Lung (tissue), 12 donors: ENCODE data around the gene KLK8. TPM values are rescaled to one million over a fixed set of nuclear protein-coding genes. Genes with fewer than 3 reads are reported as not detected.

Experiments used
- ATAC-seq: fragments of 200-7000 bp; cut with Tn5 transposase; one replicate; pipeline ENCODE4 v1.9.1; 2020; ENCODE audit warnings: moderate number of reproducible peaks; ENCODE audit not compliant: insufficient read depth, low FRiP score
- DNase-seq, 3 donors: peaks; one replicate each; pipeline ENCODE4 v3.0.0-alpha.2; 2013 to 2017
- H3K27ac ChIP-seq, 2 donors: one replicate each; pipeline ENCODE4 v1.5.1; 2013; ENCODE audit warnings: mild to moderate bottlenecking in 2 of 2, moderate library complexity in 2 of 2, control low read depth in 1 of 2, inconsistent platforms in 1 of 2, low read depth in 1 of 2, low read length in 1 of 2
- H3K27me3 ChIP-seq, 3 donors: one replicate each; pipeline ENCODE4 v1.5.1; 2013; ENCODE audit warnings: low read length in 2 of 3; ENCODE audit not compliant: control insufficient read depth in 3 of 3, insufficient read depth in 3 of 3
- H3K36me3 ChIP-seq, 4 donors: one replicate each; pipeline ENCODE4 v1.5.1; 2013; ENCODE audit warnings: low read length in 4 of 4, mild to moderate bottlenecking in 1 of 4, moderate library complexity in 1 of 4; ENCODE audit not compliant: control insufficient read depth in 4 of 4, insufficient read depth in 4 of 4
- H3K4me1 ChIP-seq, 5 donors: one replicate each; pipeline ENCODE4 v1.5.1; 2013; ENCODE audit warnings: low read length in 5 of 5, mild to moderate bottlenecking in 2 of 5, moderate library complexity in 1 of 5; ENCODE audit not compliant: control insufficient read depth in 5 of 5, insufficient read depth in 5 of 5
- H3K4me3 ChIP-seq: one replicate; pipeline ENCODE4 v1.5.1; 2013; ENCODE audit warnings: mild to moderate bottlenecking, control low read depth, moderate library complexity
- H3K9ac ChIP-seq, 2 donors: one replicate each; pipeline ENCODE4 v1.5.1; 2013; ENCODE audit warnings: low read length in 2 of 2, control low read depth in 1 of 2; ENCODE audit not compliant: insufficient read depth in 1 of 2
- H3K9me3 ChIP-seq, 4 donors: one replicate each; pipeline ENCODE4 v1.5.1; 2013; ENCODE audit warnings: low read length in 3 of 4, mild to moderate bottlenecking in 1 of 4, moderate library complexity in 1 of 4; ENCODE audit not compliant: control insufficient read depth in 4 of 4, insufficient read depth in 3 of 4
- CTCF ChIP-seq: IDR thresholded peaks from 2 replicates; pipeline ENCODE4 v1.5.1; 2012; ENCODE audit warnings: mild to moderate bottlenecking; ENCODE audit errors: control extremely low read depth, extremely low read depth
- WGBS, 2 donors: extraction: QIAGEN DNeasy Blood & Tissue Kit; methylation state at CpG; one replicate each; pipeline ENCODE4 v1.1.7; 2013; 5-methylcytosine and 5-hydroxymethylcytosine counted together
- polyA plus RNA-seq, 2 donors: library from polyadenylated mRNA; stranded (reverse); fragments of 200-250 nt; gene quantifications; one replicate each; pipeline ENCODE4 v1.2.1, GENCODE V29; 2013
- total RNA-seq, 2 donors: library from RNA; depleted of rRNA in 1 of 2; stranded (reverse); fragments of >200 nt in 1 of 2; gene quantifications; one replicate each; pipeline ENCODE4 v1.2.1, GENCODE V29; 2014 to 2021
- donor health status: control.
- donor health status: control.
- donor health status: Bipolar disorder and iron deficiency.
- donor health status: healthy.
- donor health status: DM: yes; HTN: yes; CAD: no.

Gene KLK8
- total and polyA plus RNA-seq, 4 donors = 0.39 to 0.74 TPM; not detected in 2

GRCh38 chr19:51040151-51040550 lies 38.7 kb upstream of the KLK8 start:
- 93 to 94% methylated on average over 6 of the region's 6 CpGs for WGBS, 2 donors
- Histone ChIP-seq H3K9me3 (no peaks in the 10 kb centered on the region), H3K36me3 (no peaks in the 10 kb centered on the region), H3K9ac (no peak overlapping the region), H3K27ac (no peak overlapping the region), H3K4me1 (no peaks in the 10 kb centered on the region), H3K27me3 (no peaks in the 10 kb centered on the region), H3K4me3 (no peak overlapping the region)
- no peak for ATAC-seq
- DNase-seq = no peak
- TF ChIP-seq CTCF = no peak

- Histone ChIP-seq H3K4me1 (no peaks in the 10 kb centered on the region), H3K36me3 (no peaks in the 10 kb centered on the region), H3K9me3 (no peaks in the 10 kb centered on the region), H3K9ac (no peak overlapping the region), H3K4me3 (no peak overlapping the region), H3K27me3 (no peaks in the 10 kb centered on the region), H3K27ac (no peak overlapping the region)
- 54% methylated on average over 9 of the region's 9 CpGs for whole genome bisulfite sequencing, 2 donors
- DNase-seq (no peak), ATAC-seq (no peak)
- TF ChIP-seq CTCF = no peak
Measured at GRCh38 chr19:51036519-51036918, 35.1 kb upstream of the KLK8 start.

- H3K36me3 ChIP-seq = no peaks in the 10 kb centered on the region
- H3K27me3 ChIP-seq = no peaks in the 10 kb centered on the region
- WGBS, 2 donors = 45 to 59% methylated on average over 11 of the region's 11 CpGs
- H3K27ac ChIP-seq = no peak within 1 kb of the TSS
- TF ChIP-seq CTCF = no peak
- no peaks in the 10 kb centered on the region for H3K4me1 ChIP-seq
- ATAC-seq (no peak), DNase-seq (no peak)
- no peak within 1 kb of the TSS for H3K4me3 ChIP-seq
- peaks cover 0 to 7% (median 0%) of the 10 kb centered on the region in 4 donors for H3K9me3 ChIP-seq
- H3K9ac ChIP-seq = no peak within 1 kb of the TSS
Measured at GRCh38 chr19:51034704-51035103, 33.3 kb upstream of the KLK8 start, which contains the start of gene KLK12. KLK12 (minus strand) TSS chr19:51035002; CDS start chr19:51034621, 381 bp downstream.

GRCh38 chr19:51031880-51032225 lies 30.4 kb upstream of the KLK8 start:
- H3K36me3 ChIP-seq = no peaks in the 10 kb centered on the region
- ATAC-seq (no peak), DNase-seq (no peak)
- H3K9me3 ChIP-seq = peaks cover 0 to 9% (median 0%) of the 10 kb centered on the region in 4 donors
- H3K4me3 ChIP-seq = no peak overlapping the region
- TF ChIP-seq CTCF = no peak
- no peak overlapping the region for H3K9ac ChIP-seq
- H3K4me1 ChIP-seq = no peaks in the 10 kb centered on the region
- 90 to 93% methylated on average over 26 to 28 of the region's 28 CpGs for WGBS, 2 donors
- H3K27ac ChIP-seq = no peak overlapping the region
- H3K27me3 ChIP-seq = peaks cover 0 to 1% (median 0%) of the 10 kb centered on the region in 3 donors
